Ovary (tissue), 9 donors: ENCODE data around the gene MYL5. TPM values are rescaled to one million over a fixed set of nuclear protein-coding genes. Genes with fewer than 3 reads are reported as not detected.
"Not testable (repeated sequence)": the region's sequence is repeated elsewhere in the genome, so short reads cannot be mapped to it uniquely, and the experiment has no call there.

Experiments
- DNase-seq, 5 donors: peaks; one replicate each; pipeline ENCODE4 v3.0.0-alpha.2; 2019 to 2020
- H3K27ac ChIP-seq, 2 donors: fragments of 200-600 bp; one replicate each; pipeline versions ENCODE4 v1.5.1 to v1.8.0; 2019 to 2022
- H3K27me3 ChIP-seq: fragments of 200-600 bp; one replicate; pipeline ENCODE4 v1.8.0; 2022
- H3K36me3 ChIP-seq: fragments of 200-600 bp; sonication (generic); one replicate; pipeline ENCODE4 v1.5.1; 2019
- H3K4me1 ChIP-seq: one replicate; pipeline ENCODE4 v1.8.1; 2013; ENCODE audit warnings: mild to moderate bottlenecking, moderate library complexity; ENCODE audit not compliant: insufficient read depth
- H3K4me3 ChIP-seq: fragments of 200-600 bp; sonication (generic); one replicate; pipeline ENCODE4 v1.5.1; 2017
- H3K9me3 ChIP-seq, 2 donors: fragments of 200-600 bp in 1 of 2; sonication (generic) in 1 of 2; one replicate each; pipeline versions ENCODE4 v1.5.1 to v1.8.1; 2013 to 2019; ENCODE audit warnings: mild to moderate bottlenecking in 1 of 2, moderate library complexity in 1 of 2
- EP300 ChIP-seq: sonication (generic); formaldehyde crosslinking; IDR thresholded peaks from one replicate; pipeline ENCODE4 v1.6.1; 2017; ENCODE audit warnings: antibody characterized with exemption
- POLR2A ChIP-seq: fragments of 450-650 bp; IDR thresholded peaks from one replicate; pipeline ENCODE4 v1.6.1; 2017; ENCODE audit warnings: antibody characterized with exemption, mild to moderate bottlenecking, moderate library complexity
- WGBS, 3 donors: extraction: QIAGEN DNeasy Blood & Tissue Kit in 1 of 3; methylation state at CpG; one replicate each; pipeline versions ENCODE4 v1.1.5 to v1.1.7; 2013 to 2017; 5-methylcytosine and 5-hydroxymethylcytosine counted together
- intact Hi-C, 4 donors: fragments of 100-400 bp; cut with DNase I; formaldehyde crosslinking; loops; one replicate each; pipeline versions ENCODE4 v1.11.0 to v1.15.1; 2022 to 2023
- polyA plus RNA-seq, 2 donors: library from polyadenylated mRNA; stranded (reverse); fragments of 200-250 nt in 1 of 2; fragments of 350-450 nt in 1 of 2; fragmentation: Illumina TruSeq in 1 of 2; extraction: RNeasy Lipid Tissue Mini Kit (QIAGEN cat#74804) in 1 of 2; gene quantifications; one replicate each; pipeline ENCODE4 v1.2.3, GENCODE V29; 2013 to 2014
- total RNA-seq, 7 donors: library from RNA; depleted of rRNA in 2 of 7; stranded (reverse); fragments of >200 nt in 2 of 7; fragmentation: NEBNext Ultra II Directional in 3 of 7; extraction: Animal tissue kit (Norgen Biotek cat#: 25700) in 3 of 7; gene quantifications; one replicate each; pipeline versions ENCODE4 v1.1.0 to v1.2.4, GENCODE V29; 2016 to 2023
- TF ChIP-seq, protein P1 (sequence below), 3 donors: fragments of 450-650 bp in 2 of 3; fragments of 200-600 bp in 1 of 3; IDR thresholded peaks; one replicate each; pipeline versions ENCODE4 v1.5.1 to v1.8.0; 2016 to 2022; ENCODE audit warnings: antibody characterized with exemption in 3 of 3, mild to moderate bottlenecking in 1 of 3
- donor health status: DM: no; HTN: no; CAD: no; lungs with moderate emphysema.
- donor health status: DM: no; HTN: no; CAD: no.
- donor health status: Bipolar disorder and iron deficiency.
- donor health status: DM: yes; HTN: yes; CAD: no.
- donor health status: DM: no; HTN: no; CAD: no.
- donor health status: DM: yes; HTN: yes; CAD: no.

The MYL5 gene
- total and polyA plus RNA-seq, 9 donors: 4.0 to 18.3 (median 9.3) TPM

DNA sequence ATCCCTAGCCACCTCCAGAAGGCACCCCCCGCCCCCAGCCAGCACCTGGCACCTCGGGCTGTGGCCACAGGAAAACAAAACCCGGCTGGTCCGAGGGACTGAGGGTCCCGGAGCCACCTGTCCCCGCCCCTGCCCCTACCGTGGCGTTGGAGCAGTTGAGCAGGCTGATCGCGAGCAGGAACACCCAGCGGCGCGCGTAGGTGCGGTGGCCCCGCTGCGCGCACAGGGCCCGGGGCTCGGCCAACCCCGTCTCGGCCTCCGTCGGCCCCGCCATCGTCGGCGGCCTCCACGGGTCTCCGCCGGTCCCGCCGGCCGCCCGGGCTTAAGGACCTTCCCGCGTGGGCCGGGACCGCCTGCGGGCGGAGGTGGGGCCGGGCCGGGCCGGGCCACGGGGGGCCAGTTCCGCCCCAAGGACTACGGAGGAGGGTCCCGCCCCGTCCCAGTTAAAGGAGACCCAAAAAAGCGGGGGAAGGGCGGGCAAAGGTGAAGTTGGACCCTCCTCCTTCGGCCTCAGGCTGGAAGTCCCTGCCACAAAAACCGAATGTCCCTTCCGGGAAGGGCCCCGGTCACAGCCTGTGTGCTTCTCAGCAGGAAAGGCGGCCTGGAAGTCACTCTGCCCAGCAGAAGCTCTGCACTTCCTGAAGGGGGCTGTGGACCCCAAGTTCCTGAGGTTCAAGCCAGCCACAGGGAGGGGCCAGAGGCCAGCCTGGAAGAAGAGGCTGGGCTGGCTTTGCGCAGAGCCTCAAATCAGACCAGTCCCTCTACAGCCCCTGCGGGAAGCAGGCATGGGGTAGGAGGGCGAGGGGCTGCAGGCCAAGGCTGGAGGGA, 14.7 kb downstream of the MYL5 start, which contains the start of gene SLC49A3:
Gene SLC49A3 (minus strand): TSS at position 298 of the 828 bp plus-strand sequence. CDS start 24 bp downstream, at position 274.
- Histone ChIP-seq H3K27ac (no peak within 1 kb of the TSS), H3K9me3 (no peaks in the 10 kb centered on the region), H3K4me3 (peak within 1 kb of the TSS; percentile 11), H3K36me3 (no peaks in the 10 kb centered on the region), H3K4me1 (no peaks in the 10 kb centered on the region), H3K27me3 (no peaks in the 10 kb centered on the region)
- intact Hi-C loops: no loop called here
- TF ChIP-seq, protein P1, sequence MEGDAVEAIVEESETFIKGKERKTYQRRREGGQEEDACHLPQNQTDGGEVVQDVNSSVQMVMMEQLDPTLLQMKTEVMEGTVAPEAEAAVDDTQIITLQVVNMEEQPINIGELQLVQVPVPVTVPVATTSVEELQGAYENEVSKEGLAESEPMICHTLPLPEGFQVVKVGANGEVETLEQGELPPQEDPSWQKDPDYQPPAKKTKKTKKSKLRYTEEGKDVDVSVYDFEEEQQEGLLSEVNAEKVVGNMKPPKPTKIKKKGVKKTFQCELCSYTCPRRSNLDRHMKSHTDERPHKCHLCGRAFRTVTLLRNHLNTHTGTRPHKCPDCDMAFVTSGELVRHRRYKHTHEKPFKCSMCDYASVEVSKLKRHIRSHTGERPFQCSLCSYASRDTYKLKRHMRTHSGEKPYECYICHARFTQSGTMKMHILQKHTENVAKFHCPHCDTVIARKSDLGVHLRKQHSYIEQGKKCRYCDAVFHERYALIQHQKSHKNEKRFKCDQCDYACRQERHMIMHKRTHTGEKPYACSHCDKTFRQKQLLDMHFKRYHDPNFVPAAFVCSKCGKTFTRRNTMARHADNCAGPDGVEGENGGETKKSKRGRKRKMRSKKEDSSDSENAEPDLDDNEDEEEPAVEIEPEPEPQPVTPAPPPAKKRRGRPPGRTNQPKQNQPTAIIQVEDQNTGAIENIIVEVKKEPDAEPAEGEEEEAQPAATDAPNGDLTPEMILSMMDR (IDR thresholded peaks at IDR 0.05): no peak
- TF ChIP-seq EP300: no peak
- no peak for TF ChIP-seq POLR2A
- DNase-seq: peak in 2 of 5 donors; percentile 26
- WGBS, 3 donors: 13 to 15% (median 13%) methylated on average over 48 to 59 of the region's 59 CpGs

DNA sequence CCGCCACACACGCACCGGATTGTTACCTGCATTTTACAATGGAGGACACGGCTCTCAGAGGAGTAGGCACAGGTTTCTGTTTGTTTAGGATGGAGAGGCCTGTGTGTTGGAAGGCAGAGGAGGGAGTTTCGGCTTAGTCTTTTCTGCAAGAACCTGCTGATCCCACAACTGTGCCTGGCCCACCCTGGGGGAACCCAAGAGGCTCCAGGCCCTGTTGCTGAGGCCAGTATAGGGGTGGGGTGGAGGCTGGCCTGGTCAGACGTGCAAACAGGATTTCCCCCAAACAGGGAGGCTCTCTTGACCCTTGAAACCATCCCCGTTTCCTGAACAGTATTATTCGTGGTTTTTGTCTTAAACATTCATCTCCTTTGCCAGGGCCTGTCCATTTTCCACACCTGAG, 15.4 kb downstream of the MYL5 start:
- intact Hi-C loops: no loop called here

DNA sequence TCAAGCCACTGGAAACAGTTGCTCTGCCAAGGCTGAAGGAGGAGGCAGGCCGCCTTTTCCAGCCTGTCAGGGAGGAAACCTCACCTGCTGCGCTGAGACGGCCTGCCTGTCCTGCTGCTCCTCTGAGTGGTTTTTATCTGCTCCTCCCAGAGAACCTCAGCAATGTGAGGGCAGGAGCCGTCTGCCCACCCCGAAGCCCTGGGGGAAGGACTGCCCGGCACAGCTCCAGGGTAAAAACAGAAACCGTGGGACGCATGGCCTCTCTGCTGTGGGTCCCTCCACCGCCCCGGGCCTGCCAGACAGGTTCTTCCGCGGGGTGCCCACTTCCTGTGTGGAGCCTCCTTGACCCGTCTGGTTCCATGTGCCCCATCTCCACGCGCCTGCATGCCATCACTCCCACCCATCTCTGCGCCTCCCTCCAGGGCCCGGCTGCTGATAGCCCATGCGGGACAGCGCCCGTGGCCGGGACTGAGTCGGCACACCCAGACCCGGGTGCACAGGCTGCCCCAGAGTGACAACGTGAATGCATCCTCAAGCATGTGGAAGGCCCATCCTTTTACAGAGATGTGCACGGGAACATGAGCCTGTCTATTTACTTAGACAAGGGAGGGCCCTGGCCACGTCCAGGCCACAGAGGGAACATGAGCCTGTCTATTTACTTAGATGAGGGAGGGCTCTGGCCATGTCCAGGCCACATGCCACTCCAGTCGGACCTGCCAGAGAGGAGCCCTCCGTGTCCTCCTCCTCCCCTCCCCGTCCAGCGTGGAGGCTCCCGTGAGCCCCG, 18.6 kb downstream of the MYL5 start:
- H3K27ac ChIP-seq: no peak overlapping the region
- H3K4me3 ChIP-seq: no peak overlapping the region
- no peak for DNase-seq
- TF ChIP-seq EP300: no peak
- TF ChIP-seq POLR2A: no peak
- TF ChIP-seq, protein P1 (IDR thresholded peaks at IDR 0.05): no peak
- H3K27me3 ChIP-seq: no peaks in the 10 kb centered on the region
- 61 to 74% (median 63%) methylated on average over 31 to 32 of the region's 32 CpGs for WGBS, 3 donors
- intact Hi-C loops: no loop called here
- no peaks in the 10 kb centered on the region for H3K36me3 ChIP-seq
- no peaks in the 10 kb centered on the region for H3K9me3 ChIP-seq
- H3K4me1 ChIP-seq: no peaks in the 10 kb centered on the region

More for the DNA sequence above, 15.4 kb downstream of the MYL5 start:
- Histone ChIP-seq H3K4me3 (no peak overlapping the region), H3K27ac (no peak overlapping the region), H3K4me1 (no peaks in the 10 kb centered on the region), H3K27me3 (no peaks in the 10 kb centered on the region), H3K9me3 (no peaks in the 10 kb centered on the region), H3K36me3 (no peaks in the 10 kb centered on the region)
- DNase-seq: no peak
- no peak for TF ChIP-seq POLR2A
- TF ChIP-seq, protein P1 (IDR thresholded peaks at IDR 0.05): no peak
- 90 to 93% (median 91%) methylated on average over 8 of the region's 8 CpGs for WGBS, 3 donors

DNA sequence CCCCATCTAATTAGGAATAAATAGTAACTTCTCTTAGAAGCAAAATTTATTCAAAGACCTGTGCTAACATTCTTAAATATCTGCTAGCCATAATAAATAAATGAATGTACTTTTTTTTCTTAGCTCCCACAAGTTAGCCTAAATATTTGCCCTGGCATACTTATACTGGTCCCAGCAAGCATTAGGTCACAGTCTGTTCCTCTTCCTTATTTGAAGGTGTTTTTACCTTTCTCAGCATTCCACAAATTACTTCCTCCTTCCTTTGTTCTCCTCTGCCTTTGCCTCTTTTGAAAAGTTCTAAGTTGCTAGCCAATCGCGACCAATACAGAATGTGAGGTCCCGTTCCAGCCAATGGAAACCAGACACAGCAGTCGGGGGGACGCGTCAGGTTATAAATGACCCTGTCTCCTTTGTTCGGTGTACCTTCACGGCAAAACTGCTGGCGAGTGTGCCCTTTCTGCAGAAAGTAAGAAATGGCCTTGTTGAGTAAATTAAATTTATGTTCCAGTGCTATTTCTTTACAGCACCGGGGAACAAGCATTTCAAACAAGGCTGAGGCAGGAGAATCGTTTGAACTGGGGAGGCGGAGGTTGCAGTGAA, 20.1 kb downstream of the MYL5 start:
- DNase-seq, H3K27ac ChIP-seq, H3K27me3 ChIP-seq, H3K4me1 ChIP-seq, H3K4me3 ChIP-seq, H3K36me3 ChIP-seq, H3K9me3 ChIP-seq, intact Hi-C loops: not testable (repeated sequence)
- WGBS, 3 donors: 84 to 85% (median 85%) methylated on average over 12 of the region's 12 CpGs
